Pancreas (tissue), 10 donors: ENCODE measurements around the gene CHCHD1. TPM values are rescaled to one million over a fixed set of nuclear protein-coding genes. Genes with fewer than 3 reads are reported as not detected.

ENCODE experiments used
- ATAC-seq, 4 donors: fragments of 200-7000 bp; cut with Tn5 transposase; one replicate each; pipeline versions ENCODE4 v1.8.0 to v1.9.1; 2020; ENCODE audit warnings: mild to moderate bottlenecking in 4 of 4, moderate library complexity in 4 of 4
- DNase-seq, 6 donors: peaks; one replicate each; pipeline ENCODE4 v3.0.0-alpha.2; 2020
- FAIRE-seq: peaks from 2 replicates; lab custom pipeline; 2012; peaks lifted over from hg19 to GRCh38; lab: Jason Lieb, UNC
- H3K27ac ChIP-seq, 4 donors: fragments of 200-600 bp; sonication (generic); 1 replicate in 3 of 4; 2 replicates in 1 of 4; pipeline versions ENCODE4 v1.5.0 to v1.8.0; 2020
- H3K27me3 ChIP-seq, 4 donors: fragments of 200-600 bp; one replicate each; pipeline ENCODE4 v1.8.0; 2021
- H3K36me3 ChIP-seq, 3 donors: fragments of 200-600 bp; sonication (generic) in 1 of 3; one replicate each; pipeline versions ENCODE4 v1.5.0 to v1.8.0; 2020 to 2021
- H3K4me1 ChIP-seq, 3 donors: fragments of 200-600 bp; one replicate each; pipeline ENCODE4 v1.8.0; 2021
- H3K4me3 ChIP-seq, 4 donors: fragments of 200-600 bp; sonication (generic) in 2 of 4; one replicate each; pipeline versions ENCODE4 v1.5.0 to v1.8.0; 2020 to 2021
- H3K9me3 ChIP-seq, 4 donors: fragments of 200-600 bp; one replicate each; pipeline ENCODE4 v1.8.0; 2021
- CTCF ChIP-seq, 4 donors: fragments of 200-600 bp; sonication (generic) in 3 of 4; IDR thresholded peaks; one replicate each; pipeline versions ENCODE4 v1.5.0 to v1.8.0; 2021; ENCODE audit warnings: antibody characterized with exemption in 4 of 4
- WGBS, 2 donors: extraction: QIAGEN DNeasy Blood & Tissue Kit; methylation state at CpG; one replicate each; pipeline ENCODE4 v1.1.7; 2013; 5-methylcytosine and 5-hydroxymethylcytosine counted together
- intact Hi-C, 3 donors: fragments of 100-400 bp; cut with DNase I; formaldehyde crosslinking; loops; one replicate each; pipeline versions ENCODE4 v1.11.1 to v1.14.2; 2022
- polyA plus RNA-seq, 2 donors: library from polyadenylated mRNA; stranded (reverse); fragments of 200-250 nt; gene quantifications; one replicate each; pipeline ENCODE4 v1.2.3, GENCODE V29; 2013
- total RNA-seq, 6 donors: library from RNA; stranded (reverse); fragmentation: NEBNext Ultra II Directional in 4 of 6; extraction: Animal tissue kit (Norgen Biotek cat#: 25700) in 4 of 6; gene quantifications; one replicate each; pipeline versions ENCODE4 v1.2.1 to v1.2.4, GENCODE V29; 2021 to 2023
- donor health status: healthy with polysubstance abuse.
- donor health status: DM: no; HTN: no; CAD: no; lungs with moderate emphysema.
- donor health status: DM: no; HTN: no; CAD: no.
- donor health status: control.
- donor health status: control.
- donor health status: Bipolar disorder and iron deficiency.
- donor health status: DM: yes; HTN: yes; CAD: no.
- donor health status: DM: no; HTN: no; CAD: no.
- donor health status: DM: no; HTN: no; CAD: no.
- donor health status: DM: yes; HTN: yes; CAD: no.

Gene CHCHD1
- total and polyA plus RNA-seq, 8 donors, result 4.4 to 31.7 (median 8.3) TPM

GRCh38 chr10:73758704-73759511 is 22.9 kb upstream of the CHCHD1 start:
- no peak for TF ChIP-seq CTCF (IDR thresholded peaks at IDR 0.05)
- Histone ChIP-seq H3K4me3 (no peak overlapping the region), H3K9me3 (no peaks in the 10 kb centered on the region), H3K4me1 (no peaks in the 10 kb centered on the region), H3K36me3 (peaks cover 5 to 46% (median 21%) of the 10 kb centered on the region in 3 donors), H3K27me3 (no peaks in the 10 kb centered on the region), H3K27ac (no peak overlapping the region)
- ATAC-seq (no peak), FAIRE-seq (no peak), DNase-seq (no peak)
- WGBS, 2 donors, result 89 to 93% methylated on average over 9 of the region's 9 CpGs
- intact Hi-C loops, result no loop called here

DNA sequence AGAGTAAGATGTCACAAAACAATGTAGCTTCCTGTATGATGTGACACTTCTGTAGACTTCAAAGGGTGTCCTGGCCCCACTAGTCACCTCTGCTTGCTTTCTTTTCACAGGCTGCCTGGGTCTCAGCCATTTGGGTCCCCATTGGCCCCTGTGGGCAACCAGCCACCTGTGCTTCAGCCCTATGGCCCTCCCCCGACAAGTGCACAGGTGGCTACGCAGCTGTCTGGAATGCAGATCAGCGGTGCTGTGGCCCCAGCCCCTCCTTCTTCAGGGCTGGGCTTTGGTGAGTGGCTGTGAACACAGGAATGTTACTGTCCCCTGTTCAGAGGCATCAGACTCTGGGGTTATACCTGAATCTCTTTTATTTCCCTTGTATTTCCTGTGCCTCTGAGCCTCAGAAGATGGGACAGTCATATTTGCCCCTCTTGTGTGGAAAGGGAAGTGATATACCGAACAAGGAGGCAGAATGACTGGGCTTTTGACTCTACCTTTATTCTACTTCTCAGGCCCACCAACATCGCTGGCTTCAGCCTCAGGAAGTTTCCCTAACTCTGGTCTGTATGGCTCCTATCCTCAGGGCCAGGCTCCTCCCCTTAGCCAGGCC is 22.2 kb upstream of the CHCHD1 start:
- no peak for TF ChIP-seq CTCF (IDR thresholded peaks at IDR 0.05)
- Histone ChIP-seq H3K4me3 (no peak overlapping the region), H3K27ac (no peak overlapping the region), H3K9me3 (no peaks in the 10 kb centered on the region), H3K4me1 (no peaks in the 10 kb centered on the region), H3K27me3 (no peaks in the 10 kb centered on the region), H3K36me3 (peaks cover 5 to 48% (median 21%) of the 10 kb centered on the region in 3 donors)
- FAIRE-seq (no peak), ATAC-seq (peak; percentile 35 to 79 (median 56)), DNase-seq (no peak)
- intact Hi-C loops, result no loop called here
- 50 to 63% methylated on average over 5 of the region's 5 CpGs for WGBS, 2 donors

DNA sequence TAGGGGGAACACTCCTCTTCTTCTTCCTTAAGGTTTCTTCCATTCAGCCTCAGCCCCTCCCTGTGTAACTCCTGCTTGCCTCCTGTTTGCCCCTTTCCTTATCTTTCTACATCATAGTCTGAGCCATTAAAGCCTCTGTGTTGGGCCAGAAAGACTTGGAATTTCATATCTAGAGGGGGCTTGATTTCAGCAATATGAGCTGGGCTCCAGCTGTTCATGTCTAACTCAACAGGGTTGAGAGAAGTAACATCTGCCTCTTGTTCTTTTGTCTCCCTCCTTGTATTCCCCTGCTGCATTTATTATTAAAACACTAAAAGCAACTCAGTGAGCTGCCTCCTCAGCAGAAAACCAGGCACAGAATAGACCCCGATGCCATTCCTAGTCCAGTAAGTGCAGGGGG is 20.1 kb upstream of the CHCHD1 start:
- Histone ChIP-seq H3K27me3 (no peaks in the 10 kb centered on the region), H3K9me3 (no peaks in the 10 kb centered on the region), H3K4me3 (no peak overlapping the region), H3K36me3 (peaks cover 6 to 66% (median 40%) of the 10 kb centered on the region in 3 donors), H3K4me1 (no peaks in the 10 kb centered on the region), H3K27ac (no peak overlapping the region)
- DNase-seq, result no peak
- 98 to 100% methylated on average over 1 of the region's 1 CpG for WGBS, 2 donors
- intact Hi-C loops, result no loop called here
- no peak for FAIRE-seq
- TF ChIP-seq CTCF (IDR thresholded peaks at IDR 0.05), result no peak
- no peak for ATAC-seq

DNA sequence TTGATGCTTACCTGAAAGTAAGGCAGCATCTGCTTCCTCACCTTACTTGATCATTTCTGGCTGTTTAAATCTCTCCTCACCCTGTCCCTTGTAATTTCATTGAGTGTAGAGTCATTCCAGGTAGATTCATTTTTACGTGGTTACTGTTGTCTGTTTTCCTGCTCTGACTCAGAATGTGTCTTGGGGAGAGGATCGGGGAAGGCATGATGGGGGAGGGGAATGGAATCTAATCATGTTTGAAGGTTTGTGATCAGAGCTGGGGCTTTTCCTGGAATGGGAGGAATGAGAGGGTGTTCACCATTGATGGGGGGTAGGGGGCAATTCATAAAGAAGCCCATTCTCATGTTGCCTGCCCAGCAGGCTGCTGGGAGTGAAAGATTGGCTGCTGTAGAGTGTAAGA is 18.9 kb upstream of the CHCHD1 start:
- no peaks in the 10 kb centered on the region for H3K27me3 ChIP-seq
- H3K4me1 ChIP-seq, result no peaks in the 10 kb centered on the region
- DNase-seq (no peak), FAIRE-seq (no peak), ATAC-seq (no peak)
- H3K36me3 ChIP-seq, result peaks cover 8 to 77% (median 48%) of the 10 kb centered on the region in 3 donors
- 81 to 84% methylated on average over 2 of the region's 2 CpGs for WGBS, 2 donors
- no peak for TF ChIP-seq CTCF (IDR thresholded peaks at IDR 0.05)
- no peak overlapping the region for H3K4me3 ChIP-seq
- intact Hi-C loops, result no loop called here
- no peak overlapping the region for H3K27ac ChIP-seq
- no peaks in the 10 kb centered on the region for H3K9me3 ChIP-seq

DNA sequence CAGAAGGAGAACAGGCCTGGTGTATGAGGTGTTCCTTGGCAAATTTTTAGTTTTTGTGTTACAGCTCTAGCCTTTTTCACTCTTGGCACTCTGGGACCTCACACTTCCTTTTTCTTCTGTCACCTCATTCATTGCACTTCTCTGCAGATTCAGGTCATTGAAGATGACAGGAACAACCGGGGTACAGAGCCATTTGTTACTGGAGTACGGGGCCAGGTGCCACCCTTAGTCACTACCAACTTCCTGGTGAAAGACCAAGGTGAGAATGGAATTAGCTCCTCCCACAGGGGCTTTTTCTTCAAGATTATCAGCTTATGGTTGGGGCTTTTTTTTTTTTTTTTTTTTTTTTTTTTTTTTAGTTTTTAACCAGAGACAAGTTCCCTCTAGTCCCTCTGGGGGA is 18.5 kb upstream of the CHCHD1 start:
- Histone ChIP-seq H3K27me3 (no peaks in the 10 kb centered on the region), H3K9me3 (no peaks in the 10 kb centered on the region), H3K27ac (no peak overlapping the region), H3K36me3 (peaks cover 8 to 81% (median 48%) of the 10 kb centered on the region in 3 donors), H3K4me1 (no peaks in the 10 kb centered on the region), H3K4me3 (no peak overlapping the region)
- FAIRE-seq (no peak), DNase-seq (no peak), ATAC-seq (no peak)
- intact Hi-C loops, result no loop called here
- no peak for TF ChIP-seq CTCF (IDR thresholded peaks at IDR 0.05)
- 88 to 90% methylated on average over 2 of the region's 2 CpGs for WGBS, 2 donors
